Measurements from ENCODE around the gene NUCKS1. TPM values are rescaled to one million over a fixed set of nuclear protein-coding genes. Genes with fewer than 3 reads are reported as not detected.

Gene NUCKS1
- total and polyA plus RNA-seq, 2 of the 8 experiments (the other 6 are each of a cell fraction or from before 2014, with no cell fraction given) = 126 to 461 TPM

GRCh38 chr1:205701420-205701819, 48.6 kb downstream of the NUCKS1 start:
- TF ChIP-seq RAD21 (IDR thresholded peaks at IDR 0.05 in 1 of 2, conservative IDR thresholded peaks at IDR 0.05 in 1 of 2; ENCODE audit: low read depth in 2 of 2, low read length in 2 of 2) = no peak
- H3K27ac ChIP-seq (ENCODE audit: low read depth, low read length) = no peak overlapping the region
- H4K20me1 ChIP-seq (replicated peaks in 1 of 2; ENCODE audit: control insufficient read depth in 1 of 2, insufficient read depth in 2 of 2, low read length in 2 of 2) = no peaks in the 10 kb centered on the region
- H3K56ac ChIP-seq (replicated peaks; ENCODE audit: insufficient read length, low read depth, low read length) = no peak overlapping the region
- no peak overlapping the region for H2AFZ ChIP-seq (ENCODE audit: low read length)
- H4K91ac ChIP-seq (replicated peaks; ENCODE audit: insufficient read length, low read length) = no peak overlapping the region
- CTCF ChIA-PET (ENCODE audit: partially characterized antibody) = interaction anchor here (0.9 to 16.4 kb wide), 14 partner anchors 9 to 673 kb away, joined by 3 to 856 read pairs (median 4); no protein-coding TSS in a partner anchor
- H3K23me2 ChIP-seq (ENCODE audit: low read depth, low read length) = no peaks in the 10 kb centered on the region
- no peak overlapping the region for H2BK15ac ChIP-seq (ENCODE audit: low read length)
- no peaks in the 10 kb centered on the region for H3K79me1 ChIP-seq (ENCODE audit: low read depth, low read length)
- H3K4ac ChIP-seq (replicated peaks; ENCODE audit: insufficient read length, low read depth, low read length) = no peak overlapping the region
- POLR2A ChIA-PET (ENCODE audit: partially characterized antibody) = interaction anchor here (1.4 to 17.3 kb wide), 7 partner anchors 7 to 69 kb away, joined by 3 to 241 read pairs (median 6); partner anchors contain the start of genes ELK4 and SLC45A3
- peaks cover 0 to 7% (median 5%) of the 10 kb centered on the region in 4 experiments; a peak in 4 of 7 replicates for H3K4me1 ChIP-seq (replicated peaks in 1 of 4; ENCODE audit: control insufficient read depth in 3 of 4, insufficient read depth in 4 of 4, low read length in 3 of 4)
- H3K9me3 ChIP-seq (ENCODE audit: insufficient read depth in 2 of 2, low read depth in 1 of 2, low read length in 1 of 2) = no peaks in the 10 kb centered on the region
- H2BK120ac ChIP-seq (replicated peaks; ENCODE audit: low read depth, low read length) = no peak overlapping the region
- H3K4me2 ChIP-seq (ENCODE audit: insufficient read depth in 1 of 2, low read depth in 2 of 2, low read length in 2 of 2) = 0 out of 4 replicates have a peak overlapping the region, but pooled peaks of 1 of the 2 experiments have one; percentile 26
- no peak overlapping the region for H2BK5ac ChIP-seq (ENCODE audit: low read depth, low read length)
- no peaks in the 10 kb centered on the region for H3K27me3 ChIP-seq (replicated peaks in 1 of 4; ENCODE audit: control insufficient read depth in 3 of 4, extremely low read depth in 1 of 4, insufficient read depth in 3 of 4, low read length in 3 of 4)
- 0 out of 8 replicates have a peak, but pooled peaks cover 0 to 2% (median 0%) of the 10 kb centered on the region in 4 experiments for H3K36me3 ChIP-seq (ENCODE audit: control insufficient read depth in 2 of 4, insufficient read depth in 4 of 4, low read length in 3 of 4)
- H3K4me3 ChIP-seq (ENCODE audit: extremely low read depth in 1 of 4, insufficient read depth in 2 of 4, low read depth in 3 of 4, low read length in 4 of 4) = peak overlapping the region in 1 of 4 experiments; percentile 6; a peak in 1 of 8 replicates
- no peak overlapping the region for H3K14ac ChIP-seq (ENCODE audit: insufficient read length)
- no peak overlapping the region for H4K8ac ChIP-seq (ENCODE audit: extremely low read depth, insufficient read depth, low read length)
- no peak overlapping the region for H3K23ac ChIP-seq (ENCODE audit: insufficient read length)
- H3K18ac ChIP-seq (ENCODE audit: extremely low read depth, low read length) = no peak overlapping the region
- H2BK20ac ChIP-seq (ENCODE audit: low read length) = no peak overlapping the region
- no peak overlapping the region for H4K5ac ChIP-seq (ENCODE audit: insufficient read length, low read depth, low read length)
- DNase-seq (ENCODE audit: low read depth in 1 of 2, low spot score in 2 of 2) (no peak), FAIRE-seq (no peak)
- H2BK12ac ChIP-seq (ENCODE audit: low read depth, low read length) = no peak overlapping the region
- H3K9ac ChIP-seq (replicated peaks in 1 of 4; ENCODE audit: extremely low read depth in 1 of 4, low read depth in 3 of 4, low read length in 3 of 4) = no peak overlapping the region
- WGBS, 2 experiments (ENCODE audit: extremely low coverage in 1 of 2, insufficient coverage in 1 of 2, insufficient read length in 1 of 2, insufficient replicate concordance in 2 of 2, low coverage in 1 of 2, low lambda C conversion rate in 2 of 2, missing lambda C conversion rate in 1 of 2) = 71% methylated on average over 2 of the region's 2 CpGs; no CpG with 5 or more reads in 1 of the 2 experiments
- H3K79me2 ChIP-seq (ENCODE audit: control insufficient read depth in 1 of 2, insufficient read depth in 2 of 2, low read length in 2 of 2) = no peaks in the 10 kb centered on the region
- H2AK5ac ChIP-seq (ENCODE audit: low read depth, low read length) = no peak overlapping the region

Data from H1 (cell line).